ENCODE results near the gene EPN3. TPM values are rescaled to one million over a fixed set of nuclear protein-coding genes. Genes with fewer than 3 reads are reported as not detected.

Gene EPN3
- total RNA-seq, 4 donors from 2014 or later: 99.2 to 174 (median 115) TPM

GRCh38 chr17:50518384-50519023, 14.0 kb upstream of the EPN3 start:
- TF ChIP-seq POLR2A (IDR thresholded peaks at IDR 0.05) (no peak), CTCF (IDR thresholded peaks at IDR 0.05) (no peak)
- intact Hi-C loops (cut with DNase I; ENCODE audit: low total_unique reads): no loop called here
- DNase-seq (ENCODE audit: low spot score in 2 of 2): no peak
- H3K4me3 ChIP-seq (ENCODE audit: low read depth, poor library complexity, severe bottlenecking): no peak overlapping the region
- WGBS, 2 donors: 82 to 83% methylated on average over 12 to 13 of the region's 13 CpGs

GRCh38 chr17:50519141-50519834, 13.2 kb upstream of the EPN3 start:
- TF ChIP-seq POLR2A (IDR thresholded peaks at IDR 0.05): no peak
- 66 to 76% methylated on average over 8 of the region's 8 CpGs for WGBS, 2 donors
- H3K4me3 ChIP-seq (ENCODE audit: low read depth, poor library complexity, severe bottlenecking): no peak overlapping the region
- intact Hi-C loops (cut with DNase I; ENCODE audit: low total_unique reads): no loop called here
- no peak for DNase-seq (ENCODE audit: low spot score in 2 of 2)

GRCh38 chr17:50520483-50520882, 12.1 kb upstream of the EPN3 start:
- intact Hi-C loops (cut with DNase I; ENCODE audit: low total_unique reads): no loop called here
- DNase-seq (ENCODE audit: low spot score in 2 of 2): no peak
- TF ChIP-seq CTCF (IDR thresholded peaks at IDR 0.05) (no peak), POLR2A (IDR thresholded peaks at IDR 0.05) (no peak)
- H3K4me3 ChIP-seq (ENCODE audit: low read depth, poor library complexity, severe bottlenecking): no peak overlapping the region
- WGBS, 2 donors: 71 to 90% methylated on average over 2 of the region's 2 CpGs

GRCh38 chr17:50521514-50521913, 11.0 kb upstream of the EPN3 start:
- DNase-seq (ENCODE audit: low spot score in 2 of 2): no peak
- intact Hi-C loops (cut with DNase I; ENCODE audit: low total_unique reads): no loop called here
- TF ChIP-seq POLR2A (IDR thresholded peaks at IDR 0.05) (no peak), CTCF (IDR thresholded peaks at IDR 0.05) (no peak)
- 75 to 85% methylated on average over 2 of the region's 2 CpGs for WGBS, 2 donors
- H3K4me3 ChIP-seq (ENCODE audit: low read depth, poor library complexity, severe bottlenecking): no peak overlapping the region

- no peak for DNase-seq (ENCODE audit: low spot score in 2 of 2)
- WGBS, 2 donors: 88 to 91% methylated on average over 10 of the region's 10 CpGs
Observed at GRCh38 chr17:50522766-50523165, 9.8 kb upstream of the EPN3 start.

GRCh38 chr17:50523208-50523607, 9.3 kb upstream of the EPN3 start:
- H3K4me3 ChIP-seq (ENCODE audit: low read depth, poor library complexity, severe bottlenecking): no peak overlapping the region
- intact Hi-C loops (cut with DNase I; ENCODE audit: low total_unique reads): no loop called here
- TF ChIP-seq POLR2A (IDR thresholded peaks at IDR 0.05): no peak
- no peak for TF ChIP-seq CTCF (IDR thresholded peaks at IDR 0.05)
- DNase-seq (ENCODE audit: low spot score in 2 of 2): no peak
- 58 to 59% methylated on average over 2 of the region's 2 CpGs for WGBS, 2 donors

More at GRCh38 chr17:50522766-50523165, 9.8 kb upstream of the EPN3 start:
- intact Hi-C loops (cut with DNase I; ENCODE audit: low total_unique reads): no loop called here
- no peak for TF ChIP-seq POLR2A (IDR thresholded peaks at IDR 0.05)
- no peak overlapping the region for H3K4me3 ChIP-seq (ENCODE audit: low read depth, poor library complexity, severe bottlenecking)

All from lower leg skin (tissue), 4 donors.